A549 (cell line): Measurements from ENCODE around the gene SMIM20. TPM values are rescaled to one million over a fixed set of nuclear protein-coding genes. Genes with fewer than 3 reads are reported as not detected.

Experiments used
- ATAC-seq, 2 experiments: fragments of 200-7000 bp in 1 of 2; fragments of >200 bp in 1 of 2; cut with Nextera tagmentation in 1 of 2; cut with Tn5 transposase in 1 of 2; 3 replicates each; pipeline versions ENCODE4 v1.8.0 to v1.9.1; 2018 to 2020; ENCODE audit warnings: mild to moderate bottlenecking in 1 of 2, moderate library complexity in 1 of 2
- CTCF ChIA-PET: fragments of 300-600 bp; sonication (Branson Sonifier 250); formaldehyde crosslinking; extraction: SDS; loops from one replicate; lab custom pipeline; 2021; ENCODE audit warnings: antibody characterized with exemption, inconsistent platforms; lab: Yijun Ruan, JAX
- POLR2A ChIA-PET: fragments of 350-600 bp; formaldehyde crosslinking; extraction: SDS; loops from one replicate; lab custom pipeline; 2021; ENCODE audit warnings: antibody characterized with exemption, inconsistent platforms; lab: Yijun Ruan, JAX
- DNase-seq, 2 experiments: peaks; one replicate each; pipeline versions ENCODE4 v3.0.0 to v3.0.0-alpha.2; 2011 to 2016; ENCODE audit warnings: low read depth in 1 of 2, low spot score in 1 of 2
- FAIRE-seq: peaks from 2 replicates; lab custom pipeline; 2011; peaks lifted over from hg19 to GRCh38; lab: Jason Lieb, UNC
- H3K27ac ChIP-seq, 2 experiments: fragments of >200 bp; sonication (Bioruptor Twin); formaldehyde crosslinking; 3 replicates each; pipeline ENCODE4 v1.5.1; 2016 to 2017
- H3K4me1 ChIP-seq: fragments of >200 bp; sonication (Bioruptor Twin); formaldehyde crosslinking; 3 replicates; pipeline ENCODE4 v1.6.1; 2016
- H3K4me2 ChIP-seq: fragments of >200 bp; sonication (Bioruptor Twin); formaldehyde crosslinking; 3 replicates; pipeline ENCODE4 v1.6.1; 2016
- H3K4me3 ChIP-seq: fragments of >200 bp; sonication (Bioruptor Twin); formaldehyde crosslinking; 3 replicates; pipeline ENCODE4 v1.5.1; 2016
- H3K9me3 ChIP-seq: fragments of >200 bp; sonication (Bioruptor Twin); formaldehyde crosslinking; 3 replicates; pipeline ENCODE4 v1.6.1; 2016
- CBX8 ChIP-seq: fragments of 200-600 bp; sonication (generic); IDR thresholded peaks from 2 replicates; pipeline ENCODE4 v1.6.1; 2016
- CHD4 ChIP-seq: fragments of 200-600 bp; sonication (generic); IDR thresholded peaks from 2 replicates; pipeline ENCODE4 v1.6.1; 2016; ENCODE audit warnings: antibody characterized with exemption, mild to moderate bottlenecking, borderline replicate concordance
- EHF ChIP-seq: fragments of 250-450 bp; sonication (Bioruptor Pico); IDR thresholded peaks from 2 replicates; pipeline ENCODE4 v1.5.0; 2020; ENCODE audit warnings: mild to moderate bottlenecking
- EHMT2 ChIP-seq: fragments of 200-600 bp; sonication (generic); IDR thresholded peaks from 2 replicates; pipeline ENCODE4 v1.6.1; 2016; ENCODE audit warnings: antibody characterized with exemption, low read depth, mild to moderate bottlenecking, moderate library complexity
- ESRRA ChIP-seq: fragments of 150-350 bp; IDR thresholded peaks from 2 replicates; pipeline ENCODE4 v1.6.1; 2014; ENCODE audit warnings: mild to moderate bottlenecking, low read length, borderline replicate concordance
- FOSB ChIP-seq: fragments of 250-450 bp; sonication (Bioruptor Pico); IDR thresholded peaks from 2 replicates; pipeline ENCODE4 v1.5.0; 2020; ENCODE audit warnings: mild to moderate bottlenecking, moderate library complexity
- FOSL2 ChIP-seq, 2 experiments: fragments of 450-650 bp in 1 of 2; fragments of >200 bp in 1 of 2; sonication (Bioruptor Twin) in 1 of 2; formaldehyde crosslinking; IDR thresholded peaks; 2 replicates each; pipeline versions ENCODE4 v1.5.0 to v1.6.1; 2016 to 2020; ENCODE audit warnings: mild to moderate bottlenecking in 1 of 2, moderate library complexity in 1 of 2
- FOXS1 ChIP-seq: fragments of 250-450 bp; sonication (Bioruptor Pico); IDR thresholded peaks from 2 replicates; pipeline ENCODE4 v1.5.0; 2020; ENCODE audit warnings: mild to moderate bottlenecking, moderate library complexity
- GATA3 ChIP-seq: IDR thresholded peaks from 2 replicates; pipeline ENCODE4 v1.6.1; 2012; ENCODE audit warnings: borderline replicate concordance
- HDAC2 ChIP-seq: fragments of 200-600 bp; sonication (generic); IDR thresholded peaks from 2 replicates; pipeline ENCODE4 v1.6.1; 2016
- HOXB13 ChIP-seq: fragments of 250-450 bp; sonication (Bioruptor Pico); IDR thresholded peaks from 2 replicates; pipeline ENCODE4 v1.5.0; 2020; ENCODE audit warnings: low read depth, mild to moderate bottlenecking, moderate library complexity
- HOXB5 ChIP-seq: fragments of 250-450 bp; sonication (Bioruptor Pico); IDR thresholded peaks from 2 replicates; pipeline ENCODE4 v1.5.0; 2020; ENCODE audit warnings: mild to moderate bottlenecking, moderate library complexity
- JUN ChIP-seq, 2 experiments: fragments of >200 bp; sonication (Bioruptor Twin); formaldehyde crosslinking; IDR thresholded peaks; 2 replicates in 1 of 2; 3 replicates in 1 of 2; pipeline ENCODE4 v1.6.1; 2016 to 2017
- JUNB ChIP-seq: fragments of >200 bp; sonication (Bioruptor Twin); formaldehyde crosslinking; IDR thresholded peaks from 2 replicates; pipeline ENCODE4 v1.6.1; 2016
- KDM1A ChIP-seq: fragments of 200-600 bp; sonication (generic); IDR thresholded peaks from 2 replicates; pipeline ENCODE4 v1.6.1; 2016; ENCODE audit warnings: low read depth, mild to moderate bottlenecking
- MAX ChIP-seq: IDR thresholded peaks from 2 replicates; pipeline ENCODE4 v1.6.1; 2012
- MYC ChIP-seq: IDR thresholded peaks from 2 replicates; pipeline ENCODE4 v1.6.1; 2012; ENCODE audit warnings: mild to moderate bottlenecking, inconsistent platforms, low read length, improper control_type of control experiment, borderline replicate concordance
- NR3C1 ChIP-seq: fragments of >200 bp; sonication (Bioruptor Twin); formaldehyde crosslinking; IDR thresholded peaks from 3 replicates; pipeline ENCODE4 v1.6.1; 2017
- POLR2AphosphoS2 ChIP-seq: conservative IDR thresholded peaks from 2 replicates; pipeline ENCODE4 v1.6.1; 2012; ENCODE audit warnings: low read length, improper control_type of control experiment, inconsistent platforms
- RARB ChIP-seq: fragments of 250-450 bp; sonication (Bioruptor Pico); IDR thresholded peaks from 2 replicates; pipeline ENCODE4 v1.8.0; 2021; ENCODE audit warnings: mild to moderate bottlenecking, moderate library complexity
- RCOR1 ChIP-seq: fragments of 150-350 bp; IDR thresholded peaks from 2 replicates; pipeline ENCODE4 v1.6.1; 2014; ENCODE audit warnings: antibody characterized with exemption, low read length, low read depth
- RFX5 ChIP-seq: fragments of 450-650 bp; IDR thresholded peaks from 2 replicates; pipeline ENCODE4 v1.7.1; 2014; ENCODE audit warnings: antibody characterized with exemption, mild to moderate bottlenecking, moderate library complexity
- RNF2 ChIP-seq: fragments of 200-600 bp; sonication (generic); IDR thresholded peaks from 2 replicates; pipeline ENCODE4 v1.6.1; 2016; ENCODE audit warnings: low read depth, mild to moderate bottlenecking, antibody characterized with exemption, moderate library complexity, borderline replicate concordance
- SMC3 ChIP-seq: fragments of >200 bp; sonication (Bioruptor Twin); formaldehyde crosslinking; IDR thresholded peaks from 3 replicates; pipeline ENCODE4 v1.6.1; 2018; ENCODE audit warnings: inconsistent platforms
- SREBF2 ChIP-seq: fragments of 450-650 bp; IDR thresholded peaks from 2 replicates; pipeline ENCODE4 v1.6.1; 2014; ENCODE audit warnings: mild to moderate bottlenecking, moderate library complexity
- ZC3H11A ChIP-seq: fragments of 450-650 bp; IDR thresholded peaks from 2 replicates; pipeline ENCODE4 v1.6.1; 2014; ENCODE audit warnings: antibody characterized with exemption, mild to moderate bottlenecking
- ZNF302 ChIP-seq: fragments of 250-450 bp; sonication (Bioruptor Pico); IDR thresholded peaks from 2 replicates; pipeline ENCODE4 v1.9.0; 2021; ENCODE audit warnings: inconsistent platforms, mild to moderate bottlenecking, moderate library complexity
- WGBS: methylation state at CpG from one replicate; pipeline ENCODE4 v1.1.6; 2017; ENCODE audit errors: missing lambda C conversion rate; 5-methylcytosine and 5-hydroxymethylcytosine counted together
- polyA plus RNA-seq, 4 experiments: library from polyadenylated mRNA; depleted of rRNA in 3 of 4; stranded (reverse); fragments of >200 nt; fragmentation: RNase III in 1 of 4; extraction: RNeasy Plus Mini Kit Qiagen cat#74134 plus additional on column Dnase treatment in 1 of 4; gene quantifications; 2 replicates in 3 of 4; 3 replicates in 1 of 4; pipeline ENCODE4 v1.2.3, GENCODE V29; 2011 to 2017
- TF ChIP-seq, protein P1 (sequence below): fragments of >200 bp; sonication (Bioruptor Twin); formaldehyde crosslinking; IDR thresholded peaks from 3 replicates; pipeline ENCODE4 v1.6.1; 2016
- TF ChIP-seq, protein P2 (sequence below): IDR thresholded peaks from 2 replicates; pipeline ENCODE4 v1.6.1; 2012; ENCODE audit warnings: low read depth, borderline replicate concordance

The SMIM20 gene
- polyA plus RNA-seq, 2 of the 4 experiments (the other 2 are of a cell fraction) = 32.9 to 50.5 TPM

GRCh38 chr4:25913056-25913850 is 767 bp upstream of the SMIM20 start (continued):
- no peak for TF ChIP-seq EHMT2
- no peak for TF ChIP-seq GATA3
- no peak for TF ChIP-seq CBX8
- no peak for TF ChIP-seq ZC3H11A
- no peak for TF ChIP-seq JUN (IDR thresholded peaks at IDR 0.05)
- TF ChIP-seq MYC = no peak
- TF ChIP-seq HOXB5 = no peak
- no peak for TF ChIP-seq NR3C1
- TF ChIP-seq CHD4 = no peak

DNA sequence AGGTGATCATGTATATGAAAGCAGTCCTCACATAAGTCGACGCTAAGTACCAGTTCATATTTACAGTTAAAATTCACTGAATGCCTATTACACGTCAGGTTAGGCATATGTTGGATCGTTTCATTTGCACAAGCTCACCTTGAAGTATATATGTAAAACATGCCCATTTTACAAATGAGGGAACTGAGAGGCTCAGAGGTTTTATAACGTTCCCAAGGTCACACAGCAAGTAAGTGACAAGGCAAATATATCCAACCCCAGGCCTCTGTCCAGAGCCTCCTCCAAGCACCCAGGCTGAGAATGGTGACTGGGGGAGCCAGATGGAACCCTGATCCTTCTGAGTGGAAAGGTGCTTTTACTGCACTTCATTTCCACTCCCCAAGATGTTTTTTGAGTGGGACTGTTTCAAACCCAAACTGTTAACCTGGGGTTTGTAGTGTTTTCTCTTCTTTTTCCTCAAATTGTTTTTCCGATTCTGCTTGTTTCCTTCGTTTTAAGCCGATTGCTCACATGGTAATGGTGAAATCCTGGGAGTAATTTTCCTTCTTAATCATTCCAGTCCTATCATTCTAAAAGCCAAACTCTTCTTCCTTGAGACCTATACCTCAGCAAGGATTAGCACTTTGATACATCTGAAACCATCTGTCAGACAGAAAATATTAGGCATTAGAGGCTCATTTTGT is 791 bp downstream of the SMIM20 start:
- CTCF ChIA-PET = interaction anchor here (1.2 kb wide), 1 partner anchor 50 kb away, joined by 3 read pairs; no protein-coding TSS in a partner anchor
- peak overlapping the region; percentile 59 for H3K4me3 ChIP-seq
- 38% methylated on average over 8 of the region's 8 CpGs for WGBS
- no peak for TF ChIP-seq NR3C1
- TF ChIP-seq MYC = no peak
- TF ChIP-seq, protein P1, sequence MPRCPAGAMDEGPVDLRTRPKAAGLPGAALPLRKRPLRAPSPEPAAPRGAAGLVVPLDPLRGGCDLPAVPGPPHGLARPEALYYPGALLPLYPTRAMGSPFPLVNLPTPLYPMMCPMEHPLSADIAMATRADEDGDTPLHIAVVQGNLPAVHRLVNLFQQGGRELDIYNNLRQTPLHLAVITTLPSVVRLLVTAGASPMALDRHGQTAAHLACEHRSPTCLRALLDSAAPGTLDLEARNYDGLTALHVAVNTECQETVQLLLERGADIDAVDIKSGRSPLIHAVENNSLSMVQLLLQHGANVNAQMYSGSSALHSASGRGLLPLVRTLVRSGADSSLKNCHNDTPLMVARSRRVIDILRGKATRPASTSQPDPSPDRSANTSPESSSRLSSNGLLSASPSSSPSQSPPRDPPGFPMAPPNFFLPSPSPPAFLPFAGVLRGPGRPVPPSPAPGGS = no peak
- no peak for TF ChIP-seq JUN (IDR thresholded peaks at IDR 0.05)
- no peak for TF ChIP-seq JUNB
- TF ChIP-seq FOSB (CRISPR knock-in tag) = no peak
- TF ChIP-seq EHF (CRISPR knock-in tag) = no peak
- TF ChIP-seq FOXS1 (CRISPR knock-in tag) = no peak
- no peak for TF ChIP-seq RCOR1
- TF ChIP-seq, protein P2, sequence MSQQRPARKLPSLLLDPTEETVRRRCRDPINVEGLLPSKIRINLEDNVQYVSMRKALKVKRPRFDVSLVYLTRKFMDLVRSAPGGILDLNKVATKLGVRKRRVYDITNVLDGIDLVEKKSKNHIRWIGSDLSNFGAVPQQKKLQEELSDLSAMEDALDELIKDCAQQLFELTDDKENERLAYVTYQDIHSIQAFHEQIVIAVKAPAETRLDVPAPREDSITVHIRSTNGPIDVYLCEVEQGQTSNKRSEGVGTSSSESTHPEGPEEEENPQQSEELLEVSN = no peak
- no peak for TF ChIP-seq HOXB13
- no peak for TF ChIP-seq MAX
- TF ChIP-seq ESRRA = no peak
- no peak for TF ChIP-seq RARB
- TF ChIP-seq RNF2 = no peak
- TF ChIP-seq KDM1A = no peak
- TF ChIP-seq HDAC2 = no peak
- no peak for TF ChIP-seq POLR2AphosphoS2
- peaks cover 18% of the 10 kb centered on the region for H3K4me1 ChIP-seq
- peak overlapping the region; percentile 87 to 92 for H3K27ac ChIP-seq
- FAIRE-seq (no peak), DNase-seq (no peak), ATAC-seq (no peak)
- peak overlapping the region; percentile 94 for H3K4me2 ChIP-seq
- no peaks in the 10 kb centered on the region for H3K9me3 ChIP-seq
- POLR2A ChIA-PET = no interaction called here

- H3K27ac ChIP-seq = peak overlapping the region; percentile 87 to 92; a peak in 4 of 6 replicates
- H3K9me3 ChIP-seq = no peaks in the 10 kb centered on the region
- 89% methylated on average over 12 of the region's 12 CpGs for WGBS
- DNase-seq = no peak
- peak overlapping the region; percentile 59; the same call in 2 of the 3 replicates for H3K4me3 ChIP-seq
- no peak for TF ChIP-seq RFX5
- no peak for TF ChIP-seq HOXB5
- no peak for TF ChIP-seq ZNF302
- TF ChIP-seq FOSL2 (IDR thresholded peaks at IDR 0.05) = no peak
- no peak for TF ChIP-seq FOSL2 (CRISPR knock-in tag; IDR thresholded peaks at IDR 0.05)
- no peak for TF ChIP-seq CHD4
- TF ChIP-seq SREBF2 = no peak
- no peak for TF ChIP-seq SMC3
- TF ChIP-seq, all 56 proteins: peak for 0
- POLR2A ChIA-PET = no interaction called here
- ATAC-seq = no peak
- peak overlapping the region; percentile 94 for H3K4me2 ChIP-seq
- CTCF ChIA-PET = no interaction called here
- H3K4me1 ChIP-seq = peaks cover 18% of the 10 kb centered on the region
- no peak for FAIRE-seq
These were observed 1.3 kb downstream of the SMIM20 start for GRCh38 chr4:25915353-25915705.
